Neutrophil (primary cell): Measurements from ENCODE around the gene HPS1.

Source experiments
- H3K27ac ChIP-seq: fragments of 200-600 bp; sonication (generic); 2 replicates; pipeline ENCODE4 v1.5.1; 2016; ENCODE audit warnings: mild to moderate bottlenecking, moderate library complexity
- H3K27me3 ChIP-seq: fragments of 200-600 bp; sonication (generic); 2 replicates; pipeline ENCODE4 v1.6.0; 2016; ENCODE audit warnings: mild to moderate bottlenecking
- H3K36me3 ChIP-seq: fragments of 200-600 bp; sonication (generic); 2 replicates; pipeline ENCODE4 v1.5.1; 2017
- H3K4me1 ChIP-seq, 2 experiments: fragments of 200-600 bp in 1 of 2; sonication (generic) in 1 of 2; 1 replicate in 1 of 2; 2 replicates in 1 of 2; pipeline versions ENCODE4 v1.5.1 to v1.6.1; 2013 to 2016; ENCODE audit warnings: low read depth in 1 of 2, low read length in 1 of 2, mild to moderate bottlenecking in 1 of 2, moderate library complexity in 1 of 2; ENCODE audit not compliant: control insufficient read depth in 1 of 2, insufficient read depth in 1 of 2
- H3K4me3 ChIP-seq, 2 experiments: fragments of 200-600 bp in 1 of 2; sonication (generic) in 1 of 2; 1 replicate in 1 of 2; 2 replicates in 1 of 2; pipeline ENCODE4 v1.5.1; 2013 to 2016; ENCODE audit warnings: low read depth in 1 of 2, low read length in 1 of 2, mild to moderate bottlenecking in 1 of 2, moderate library complexity in 1 of 2
- H3K9me3 ChIP-seq: fragments of 200-600 bp; sonication (generic); 2 replicates; pipeline ENCODE4 v1.5.1; 2016
- CTCF ChIP-seq: fragments of 200-600 bp; sonication (generic); IDR thresholded peaks from 2 replicates; pipeline ENCODE4 v1.5.1; 2016; ENCODE audit warnings: antibody characterized with exemption

HPS1 gene

DNA sequence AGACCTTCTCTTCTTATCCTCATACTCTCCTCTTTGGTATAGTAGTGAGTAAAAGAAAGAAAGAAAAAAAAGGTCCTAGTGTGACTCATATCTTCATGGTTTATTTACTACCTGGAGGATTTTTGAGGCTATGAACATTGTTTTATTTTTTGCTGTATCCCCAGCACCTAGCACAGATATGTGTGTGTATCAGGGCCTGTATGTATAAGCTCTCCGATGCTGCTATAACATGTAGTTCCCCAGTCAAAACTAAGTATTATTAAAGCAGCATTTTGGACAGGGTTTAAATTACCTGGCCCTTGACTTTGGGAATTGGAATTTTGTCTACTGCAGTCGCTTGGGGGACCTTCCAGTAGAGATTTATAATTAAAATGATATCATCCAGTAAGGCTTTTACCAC is 78.1 kb downstream of the HPS1 start:
- Histone ChIP-seq H3K4me1 (no peaks in the 10 kb centered on the region), H3K27me3 (no peaks in the 10 kb centered on the region), H3K36me3 (no peaks in the 10 kb centered on the region), H3K9me3 (no peaks in the 10 kb centered on the region), H3K4me3 (no peak overlapping the region), H3K27ac (no peak overlapping the region)
- no peak for TF ChIP-seq CTCF

DNA sequence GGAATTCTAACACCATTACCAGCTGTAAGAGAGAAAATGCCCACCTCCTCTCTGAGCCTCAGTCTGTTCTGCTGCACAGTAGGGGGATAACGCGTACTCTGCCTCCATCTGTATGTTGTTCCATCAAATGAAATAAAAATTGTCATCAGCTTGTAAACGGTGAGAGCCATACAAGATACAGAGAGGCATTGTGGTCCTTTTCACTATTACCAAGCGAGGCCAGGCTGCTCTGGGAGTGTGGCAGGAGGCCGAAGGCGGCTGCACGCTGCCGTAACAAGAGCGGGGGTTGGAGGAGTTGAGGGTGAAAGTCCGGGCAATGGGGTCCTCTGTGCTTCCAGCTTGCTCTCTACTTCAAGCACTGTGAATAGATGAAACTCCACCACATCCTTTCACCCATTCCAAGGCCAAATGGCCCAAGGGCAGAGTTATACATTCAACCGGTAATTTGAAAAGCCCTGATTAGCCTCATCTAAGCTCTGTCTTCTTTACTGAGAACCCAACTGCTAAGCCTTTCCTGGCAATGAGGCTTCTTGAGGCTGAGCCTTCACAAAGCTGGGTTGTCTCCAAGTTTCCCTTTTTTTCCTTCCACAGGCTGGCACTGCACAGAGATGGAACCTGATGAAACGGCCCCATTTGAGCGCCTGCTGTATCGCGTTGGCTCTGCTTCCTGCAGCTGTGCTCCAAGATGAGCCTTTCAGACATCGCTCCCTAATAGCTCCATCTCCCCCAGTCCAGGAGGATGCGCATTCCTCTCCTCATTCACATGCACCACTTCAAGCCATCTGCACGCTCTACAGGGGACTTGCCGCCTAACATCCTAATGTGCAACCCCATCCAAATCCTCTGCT is 78.9 kb downstream of the HPS1 start:
- H3K36me3 ChIP-seq, result no peaks in the 10 kb centered on the region
- TF ChIP-seq CTCF, result no peak
- no peak overlapping the region for H3K27ac ChIP-seq
- no peaks in the 10 kb centered on the region for H3K9me3 ChIP-seq
- no peak overlapping the region for H3K4me3 ChIP-seq
- no peaks in the 10 kb centered on the region for H3K4me1 ChIP-seq
- no peaks in the 10 kb centered on the region for H3K27me3 ChIP-seq
